CD4-positive, alpha-beta T cell treated with Interleukin-17A for 1 hour (primary cell): ENCODE results near the gene USP54.
"Not testable (repeated sequence)": the region's sequence is repeated elsewhere in the genome, so short reads cannot be mapped to it uniquely, and the experiment has no call there.

Source experiments
- DNase-seq: peaks from one replicate; pipeline ENCODE4 v3.0.0-alpha.2; 2020

USP54 gene

GRCh38 chr10:73589563-73590126 is 1.5 kb downstream of the USP54 start:
- no peak for DNase-seq

GRCh38 chr10:73588656-73589055 is 2.5 kb downstream of the USP54 start:
- DNase-seq: no peak

- DNase-seq: no peak
These were observed 4.6 kb downstream of the USP54 start for GRCh38 chr10:73586583-73586984.

GRCh38 chr10:73585327-73585726 is 5.8 kb downstream of the USP54 start:
- no peak for DNase-seq

GRCh38 chr10:73584737-73585136 is 6.4 kb downstream of the USP54 start:
- no peak for DNase-seq

GRCh38 chr10:73581918-73582317 is 9.2 kb downstream of the USP54 start:
- no peak for DNase-seq

- DNase-seq: not testable (repeated sequence)
These were observed 12.2 kb downstream of the USP54 start for GRCh38 chr10:73578927-73579326.

GRCh38 chr10:73577788-73578187 is 13.4 kb downstream of the USP54 start:
- DNase-seq: no peak

- DNase-seq: no peak
These were observed 14.1 kb downstream of the USP54 start for GRCh38 chr10:73576890-73577591.

GRCh38 chr10:73576178-73576889 is 14.8 kb downstream of the USP54 start:
- DNase-seq: no peak

GRCh38 chr10:73567025-73567424 is 24.1 kb downstream of the USP54 start:
- DNase-seq: not testable (repeated sequence)

GRCh38 chr10:73561192-73561591 is 29.9 kb downstream of the USP54 start:
- no peak for DNase-seq

- no peak for DNase-seq
These were observed 31.6 kb downstream of the USP54 start for GRCh38 chr10:73559590-73559989.

- no peak for DNase-seq
These were observed 34.3 kb downstream of the USP54 start for GRCh38 chr10:73556855-73557254.

- no peak for DNase-seq
These were observed 36.4 kb downstream of the USP54 start for GRCh38 chr10:73554721-73555120.

GRCh38 chr10:73553761-73554160 is 37.4 kb downstream of the USP54 start:
- DNase-seq: no peak

GRCh38 chr10:73552819-73553715 is 38.1 kb downstream of the USP54 start:
- no peak for DNase-seq

GRCh38 chr10:73551515-73551914 is 39.6 kb downstream of the USP54 start:
- no peak for DNase-seq

GRCh38 chr10:73545357-73545756 is 45.8 kb downstream of the USP54 start:
- DNase-seq: no peak

- DNase-seq: no peak
These were observed 53.4 kb downstream of the USP54 start for GRCh38 chr10:73537709-73538108.

GRCh38 chr10:73537288-73537687 is 53.9 kb downstream of the USP54 start:
- peak; percentile 26 for DNase-seq

GRCh38 chr10:73534857-73535256 is 56.3 kb downstream of the USP54 start:
- no peak for DNase-seq
